OCI-LY7 (cell line): ENCODE measurements around the gene SLC66A1. TPM values are rescaled to one million over a fixed set of nuclear protein-coding genes. Genes with fewer than 3 reads are reported as not detected.
A peak's percentile ranks its signal among the peaks of the same experiment; 100 is the strongest.

Source experiments
- BruUV-seq: library from RNA; stranded (reverse); fragments of 400-500 nt; replicated peaks from 2 replicates; lab custom pipeline; 2021; lab: Mats Ljungman, UMichigan
- CTCF ChIA-PET: fragments of 300-600 bp; sonication (Branson Sonifier 250); formaldehyde crosslinking; loops from one replicate; lab custom pipeline; 2022; ENCODE audit warnings: antibody characterized with exemption; ENCODE audit not compliant: unreplicated experiment; lab: Charles Lee
- POLR2A ChIA-PET: fragments of 300-600 bp; sonication (Branson Sonifier 250); formaldehyde crosslinking; loops from one replicate; lab custom pipeline; 2022; ENCODE audit warnings: antibody characterized with exemption; lab: Charles Lee
- DNase-seq: peaks from one replicate; pipeline ENCODE4 v3.0.0-alpha.2; 2015; ENCODE audit warnings: low spot score
- H2AFZ ChIP-seq: fragments of 200-600 bp; sonication (generic), shearing (Covaris generic); 2 replicates; pipeline ENCODE4 v1.6.1; 2014; ENCODE audit warnings: mild to moderate bottlenecking, antibody characterized with exemption, low read length, moderate library complexity
- H3K27ac ChIP-seq: fragments of 200-600 bp; sonication (generic); 2 replicates; pipeline ENCODE4 v1.5.1; 2014; ENCODE audit warnings: mixed run types, low read depth, mild to moderate bottlenecking, moderate library complexity, low read length, inconsistent platforms; ENCODE audit not compliant: poor library complexity, severe bottlenecking
- H3K36me3 ChIP-seq: fragments of 200-600 bp; sonication (generic); 2 replicates; pipeline ENCODE4 v1.6.1; 2014; ENCODE audit warnings: mild to moderate bottlenecking, antibody characterized with exemption, low read length, moderate library complexity, mixed read lengths; ENCODE audit not compliant: insufficient read depth
- H3K4me1 ChIP-seq: fragments of 200-600 bp; sonication (generic); 2 replicates; pipeline ENCODE4 v1.5.1; 2014; ENCODE audit warnings: mild to moderate bottlenecking, low read length; ENCODE audit not compliant: insufficient read depth, poor library complexity, severe bottlenecking
- H3K4me2 ChIP-seq: fragments of 200-600 bp; sonication (generic); 2 replicates; pipeline ENCODE4 v1.6.1; 2014; ENCODE audit warnings: mild to moderate bottlenecking, low read length
- H3K4me3 ChIP-seq: fragments of 200-600 bp; sonication (generic); 2 replicates; pipeline ENCODE4 v1.5.1; 2014; ENCODE audit warnings: mild to moderate bottlenecking, low read depth, low read length; ENCODE audit not compliant: poor library complexity, severe bottlenecking
- H3K79me2 ChIP-seq: fragments of 200-600 bp; sonication (generic); 2 replicates; pipeline ENCODE4 v1.6.1; 2016; ENCODE audit warnings: low read depth, mild to moderate bottlenecking, low read length, moderate library complexity, mixed read lengths; ENCODE audit not compliant: insufficient read depth
- H3K9me2 ChIP-seq: fragments of 200-600 bp; sonication (generic); 2 replicates; pipeline ENCODE4 v1.6.1; 2016; ENCODE audit warnings: mild to moderate bottlenecking, low read length, mixed read lengths; ENCODE audit not compliant: insufficient read depth
- H3K9me3 ChIP-seq: fragments of 200-600 bp; sonication (generic); 2 replicates; pipeline ENCODE4 v1.6.1; 2014; ENCODE audit warnings: mild to moderate bottlenecking, mixed run types, low read length, mixed read lengths
- H4K20me1 ChIP-seq: fragments of 200-600 bp; sonication (generic); 2 replicates; pipeline ENCODE4 v1.6.1; 2014; ENCODE audit warnings: mild to moderate bottlenecking, antibody characterized with exemption, low read length, moderate library complexity, mixed read lengths; ENCODE audit not compliant: insufficient read depth
- CTCF ChIP-seq: fragments of 200-600 bp; sonication (generic); conservative IDR thresholded peaks from 2 replicates; pipeline ENCODE4 v1.5.1; 2014; ENCODE audit warnings: mild to moderate bottlenecking, antibody characterized with exemption, low read length, moderate library complexity, mixed read lengths
- EZH2phosphoT487 ChIP-seq: fragments of 200-600 bp; sonication (generic); IDR thresholded peaks from 2 replicates; pipeline ENCODE4 v1.6.1; 2018; ENCODE audit warnings: low read depth, borderline replicate concordance, mild to moderate bottlenecking, mixed run types, antibody characterized with exemption, low read length, moderate library complexity, mixed read lengths
- intact Hi-C: fragments of 100-400 bp; cut with micrococcal nuclease; formaldehyde crosslinking; loops from one replicate; pipeline ENCODE4 v1.10.0; 2022; ENCODE audit not compliant: unreplicated experiment
- total RNA-seq, 2 experiments: library from RNA; depleted of rRNA in 1 of 2; stranded (reverse); fragments of >200 nt in 1 of 2; shearing (Covaris generic) in 1 of 2; gene quantifications; 2 replicates each; pipeline ENCODE4 v1.2.3, GENCODE V29; 2014 to 2022

The SLC66A1 gene
- total RNA-seq, 2 experiments from 2014 or later, result 14.9 to 21.0 TPM

DNA sequence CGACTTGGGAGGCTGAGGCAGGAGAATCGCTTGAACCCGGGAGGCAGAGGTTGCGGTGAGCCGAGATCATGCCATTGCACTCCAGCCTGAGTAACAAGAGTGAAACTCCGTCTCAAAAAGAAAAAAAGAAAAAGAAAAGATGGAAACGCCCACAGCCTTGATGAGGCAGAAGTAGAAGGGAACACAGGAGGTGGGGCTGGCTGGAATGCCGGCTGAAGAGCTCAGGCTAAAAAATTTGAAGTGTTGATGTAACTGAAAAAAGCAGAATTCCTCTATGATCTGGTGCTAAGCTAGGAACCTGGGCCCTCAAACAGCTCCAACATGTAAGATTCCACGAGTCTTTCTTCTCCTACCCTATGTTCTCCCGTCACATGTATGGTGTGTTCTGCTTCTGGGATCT lies 53.6 kb downstream of the SLC66A1 start:
- intact Hi-C loops, result no loop called here
- Histone ChIP-seq H3K36me3 (no peaks in the 10 kb centered on the region), H3K4me2 (no peak overlapping the region), H2AFZ (no peak overlapping the region), H3K79me2 (no peaks in the 10 kb centered on the region), H4K20me1 (no peaks in the 10 kb centered on the region; the same call in 1 of the 2 replicates), H3K9me2 (no peaks in the 10 kb centered on the region), H3K4me3 (no peak overlapping the region), H3K9me3 (no peaks in the 10 kb centered on the region), H3K4me1 (no peaks in the 10 kb centered on the region), H3K27ac (no peak overlapping the region)
- TF ChIP-seq CTCF (no peak), EZH2phosphoT487 (no peak)
- DNase-seq, result no peak
- no TSS peak for BruUV-seq
- ChIA-PET POLR2A (no interaction called here), CTCF (no interaction called here)

DNA sequence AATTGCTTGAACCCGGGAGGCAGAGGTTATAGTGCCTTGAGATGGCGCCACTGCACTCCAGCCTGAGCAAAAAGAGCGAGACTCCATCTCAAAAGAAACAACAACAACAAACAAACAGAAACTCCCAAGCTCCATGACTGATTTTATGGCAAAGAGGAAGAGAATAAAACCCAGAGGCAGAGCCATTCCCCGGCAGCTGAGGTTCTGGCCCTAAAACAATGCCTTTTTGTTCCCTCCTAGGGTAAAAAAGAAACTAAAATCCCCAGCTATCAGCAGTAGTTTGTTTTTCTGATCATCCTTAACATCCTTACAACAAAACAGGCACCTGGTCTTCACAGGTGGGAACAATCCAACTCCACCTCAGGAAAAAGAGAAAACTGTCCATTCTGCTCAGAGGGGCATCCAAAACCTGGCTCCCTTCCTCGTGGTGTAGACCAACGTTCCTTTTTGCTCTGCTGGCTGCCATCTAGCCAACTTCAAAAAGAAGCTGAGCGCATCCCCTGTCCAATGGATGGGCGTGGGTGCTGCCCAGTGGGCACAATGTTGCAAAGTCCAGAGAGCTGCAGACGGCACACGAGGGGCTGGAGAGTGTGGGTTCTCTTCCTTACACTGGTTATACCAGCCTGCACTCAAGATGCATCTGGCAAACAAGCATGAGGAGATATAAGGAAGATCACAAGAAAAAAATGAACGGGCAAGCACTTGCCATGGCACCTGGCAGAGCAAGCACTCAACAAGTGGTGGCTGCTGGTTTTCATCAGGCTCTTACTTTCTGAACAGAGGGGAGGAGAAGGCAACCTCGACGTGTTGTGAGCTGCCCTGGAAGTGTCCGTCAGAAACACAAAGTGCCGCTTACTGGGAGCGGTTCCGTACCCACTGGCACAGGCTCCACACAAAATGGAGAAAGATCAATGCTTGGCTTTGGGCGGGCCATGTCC lies 54.7 kb downstream of the SLC66A1 start:
- Histone ChIP-seq H3K36me3 (no peaks in the 10 kb centered on the region), H4K20me1 (no peaks in the 10 kb centered on the region; the same call in 1 of the 2 replicates), H3K4me3 (no peak overlapping the region), H3K9me3 (no peaks in the 10 kb centered on the region), H3K27ac (no peak overlapping the region), H2AFZ (no peak overlapping the region), H3K79me2 (no peaks in the 10 kb centered on the region), H3K4me1 (no peaks in the 10 kb centered on the region), H3K9me2 (no peaks in the 10 kb centered on the region), H3K4me2 (no peak overlapping the region)
- no peak for DNase-seq
- TF ChIP-seq CTCF (0 out of 2 replicates have a peak, but pooled peaks have one; percentile 19), EZH2phosphoT487 (no peak)
- POLR2A ChIA-PET, result no interaction called here
- CTCF ChIA-PET, result no interaction called here
- BruUV-seq, result no TSS peak
- intact Hi-C loops, result no loop called here

DNA sequence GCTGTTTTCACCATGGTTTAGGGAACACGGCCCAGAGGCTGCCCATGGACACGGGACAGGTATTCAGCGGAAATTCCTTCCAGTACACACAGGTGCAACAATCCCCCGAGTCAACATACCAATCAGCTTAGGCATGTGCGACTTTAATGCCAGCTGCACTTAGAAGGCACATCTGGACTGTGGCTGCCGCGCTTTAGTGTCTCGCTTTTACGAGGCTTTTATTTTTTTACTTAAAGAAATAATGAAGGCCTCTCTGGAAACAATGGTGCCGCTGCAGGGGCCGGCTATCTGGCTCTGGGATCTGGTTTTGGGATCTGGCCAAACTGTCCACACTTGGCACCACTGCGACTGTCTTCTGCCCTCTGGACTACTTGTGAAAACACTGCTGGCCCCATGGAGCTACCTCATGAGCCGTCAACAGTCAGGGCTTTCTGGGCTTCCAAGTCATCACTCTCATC lies 55.5 kb downstream of the SLC66A1 start:
- Histone ChIP-seq H3K9me3 (no peaks in the 10 kb centered on the region), H3K36me3 (no peaks in the 10 kb centered on the region), H3K4me1 (no peaks in the 10 kb centered on the region), H4K20me1 (no peaks in the 10 kb centered on the region; the same call in 1 of the 2 replicates), H3K79me2 (no peaks in the 10 kb centered on the region), H3K4me2 (no peak overlapping the region), H3K4me3 (no peak overlapping the region), H3K9me2 (no peaks in the 10 kb centered on the region), H3K27ac (no peak overlapping the region), H2AFZ (no peak overlapping the region)
- no peak for DNase-seq
- ChIA-PET CTCF (no interaction called here), POLR2A (no interaction called here)
- no TSS peak for BruUV-seq
- intact Hi-C loops, result no loop called here
- TF ChIP-seq CTCF (no peak), EZH2phosphoT487 (no peak)
